H9 (cell line): ENCODE data around the gene TWSG1. TPM values are rescaled to one million over a fixed set of nuclear protein-coding genes. Genes with fewer than 3 reads are reported as not detected.

ENCODE experiments used
- DNase-seq: peaks from one replicate; pipeline ENCODE4 v3.0.0-alpha.2; 2017
- H2AFZ ChIP-seq: one replicate; pipeline ENCODE4 v1.6.1; 2013; ENCODE audit warnings: mild to moderate bottlenecking, low read length, control low read depth, moderate library complexity
- H2AK5ac ChIP-seq: 2 replicates; pipeline ENCODE4 v1.6.1; 2013; ENCODE audit warnings: low read length, control low read depth, mixed read lengths; ENCODE audit not compliant: insufficient read length
- H2BK120ac ChIP-seq: one replicate; pipeline ENCODE4 v1.6.1; 2013; ENCODE audit warnings: low read depth, mild to moderate bottlenecking, low read length, control low read depth, inconsistent platforms; ENCODE audit not compliant: poor library complexity, severe bottlenecking
- H2BK12ac ChIP-seq: 2 replicates; pipeline ENCODE4 v1.6.1; 2013; ENCODE audit warnings: low read length, control low read depth, mixed read lengths, low read depth; ENCODE audit not compliant: insufficient read length
- H2BK15ac ChIP-seq: 2 replicates; pipeline ENCODE4 v1.6.1; 2013; ENCODE audit warnings: low read depth, low read length, control low read depth
- H2BK20ac ChIP-seq: one replicate; pipeline ENCODE4 v1.6.1; 2013; ENCODE audit warnings: low read depth, mild to moderate bottlenecking, low read length, control low read depth, inconsistent platforms; ENCODE audit not compliant: poor library complexity, severe bottlenecking
- H2BK5ac ChIP-seq: 2 replicates; pipeline ENCODE4 v1.6.1; 2013; ENCODE audit warnings: low read length, control low read depth, mixed read lengths; ENCODE audit not compliant: insufficient read length
- H3K14ac ChIP-seq: 2 replicates; pipeline ENCODE4 v1.6.1; 2013; ENCODE audit warnings: low read length, control low read depth; ENCODE audit not compliant: insufficient read depth
- H3K18ac ChIP-seq: 2 replicates; pipeline ENCODE4 v1.6.1; 2013; ENCODE audit warnings: low read depth, mild to moderate bottlenecking, mixed read lengths, low read length, control low read depth; ENCODE audit not compliant: insufficient read length
- H3K23ac ChIP-seq: 2 replicates; pipeline ENCODE4 v1.6.1; 2013; ENCODE audit warnings: low read length, control low read depth, mixed read lengths, low read depth; ENCODE audit not compliant: insufficient read length
- H3K23me2 ChIP-seq: 2 replicates; pipeline ENCODE4 v1.6.1; 2013; ENCODE audit warnings: low read depth, mild to moderate bottlenecking, mixed read lengths, low read length, control low read depth; ENCODE audit not compliant: insufficient read length, poor library complexity, severe bottlenecking
- H3K27ac ChIP-seq: 2 replicates; pipeline ENCODE4 v1.5.1; 2013; ENCODE audit warnings: low read length, control low read depth, mixed read lengths, low read depth; ENCODE audit not compliant: insufficient read length
- H3K27me3 ChIP-seq: 2 replicates; pipeline ENCODE4 v1.6.1; 2013; ENCODE audit warnings: low read length, control low read depth, inconsistent platforms; ENCODE audit not compliant: insufficient read depth
- H3K4ac ChIP-seq: 2 replicates; pipeline ENCODE4 v1.6.1; 2013; ENCODE audit warnings: low read depth, mild to moderate bottlenecking, control low read depth, inconsistent platforms, low read length, moderate library complexity
- H3K4me1 ChIP-seq: 2 replicates; pipeline ENCODE4 v1.6.1; 2013; ENCODE audit warnings: low read length, control low read depth, inconsistent platforms; ENCODE audit not compliant: insufficient read depth
- H3K4me2 ChIP-seq: 2 replicates; pipeline ENCODE4 v1.6.1; 2013; ENCODE audit warnings: low read length, control low read depth, mixed read lengths; ENCODE audit not compliant: insufficient read length, insufficient read depth
- H3K56ac ChIP-seq: 2 replicates; pipeline ENCODE4 v1.6.1; 2013; ENCODE audit warnings: low read depth, mild to moderate bottlenecking, mixed read lengths, low read length, control low read depth; ENCODE audit not compliant: insufficient read length
- H3K79me1 ChIP-seq: 2 replicates; pipeline ENCODE4 v1.6.1; 2013; ENCODE audit warnings: low read depth, mild to moderate bottlenecking, moderate library complexity, low read length, control low read depth, inconsistent platforms; ENCODE audit not compliant: insufficient read depth, poor library complexity, severe bottlenecking
- H3K79me2 ChIP-seq: 2 replicates; pipeline ENCODE4 v1.6.1; 2013; ENCODE audit warnings: low read length, control low read depth, inconsistent platforms; ENCODE audit not compliant: insufficient read depth
- H3K9ac ChIP-seq: 2 replicates; pipeline ENCODE4 v1.6.1; 2013; ENCODE audit warnings: low read length, control low read depth, mixed read lengths; ENCODE audit not compliant: insufficient read length; ENCODE audit errors: extremely low read depth
- H3K9me3 ChIP-seq: one replicate; pipeline ENCODE4 v1.6.1; 2013; ENCODE audit warnings: low read depth, low read length, inconsistent platforms; ENCODE audit not compliant: control insufficient read depth
- H3T11ph ChIP-seq: one replicate; pipeline ENCODE4 v1.6.1; 2013; ENCODE audit warnings: mild to moderate bottlenecking, low read length, control low read depth, inconsistent platforms
- H4K20me1 ChIP-seq: one replicate; pipeline ENCODE4 v1.6.1; 2013; ENCODE audit not compliant: control insufficient read depth, insufficient read length, insufficient read depth
- H4K5ac ChIP-seq: 2 replicates; pipeline ENCODE4 v1.6.1; 2013; ENCODE audit warnings: low read depth, mild to moderate bottlenecking, mixed read lengths, low read length, control low read depth; ENCODE audit not compliant: insufficient read length
- H4K8ac ChIP-seq: replicated peaks from 2 replicates; pipeline ENCODE4 v1.6.1; 2013; ENCODE audit warnings: low read length, control low read depth, mixed read lengths, low read depth; ENCODE audit not compliant: insufficient read length
- H4K91ac ChIP-seq: 2 replicates; pipeline ENCODE4 v1.6.1; 2013; ENCODE audit warnings: low read depth, mild to moderate bottlenecking, moderate library complexity, mixed read lengths, low read length, control low read depth; ENCODE audit not compliant: insufficient read length
- H3K27ac Mint-ChIP-seq, 3 experiments: 2 replicates in 2 of 3; 3 replicates in 1 of 3; pipeline ENCODE4 v1.8.0; 2020 to 2021; ENCODE audit warnings: mixed read lengths in 3 of 3, mild to moderate bottlenecking in 1 of 3, moderate library complexity in 1 of 3
- H3K27me3 Mint-ChIP-seq: 2 replicates; pipeline ENCODE4 v1.8.0; 2021; ENCODE audit warnings: low read depth, mild to moderate bottlenecking, moderate library complexity, mixed read lengths
- H3K36me3 Mint-ChIP-seq, 3 experiments: 2 replicates in 2 of 3; 3 replicates in 1 of 3; pipeline ENCODE4 v1.8.0; 2020 to 2021; ENCODE audit warnings: low read depth in 3 of 3, mixed read lengths in 3 of 3; ENCODE audit not compliant: insufficient read depth in 1 of 3
- H3K4me1 Mint-ChIP-seq, 2 experiments: 2 replicates each; pipeline ENCODE4 v1.8.0; 2020; ENCODE audit warnings: mixed read lengths in 2 of 2
- H3K4me3 Mint-ChIP-seq, 2 experiments: 2 replicates in 1 of 2; 3 replicates in 1 of 2; pipeline ENCODE4 v1.8.0; 2020 to 2021; ENCODE audit warnings: mild to moderate bottlenecking in 2 of 2, mixed read lengths in 2 of 2, moderate library complexity in 1 of 2
- H3K9me3 Mint-ChIP-seq, 2 experiments: 2 replicates in 1 of 2; 3 replicates in 1 of 2; pipeline ENCODE4 v1.8.0; 2020; ENCODE audit warnings: mild to moderate bottlenecking in 2 of 2, mixed read lengths in 2 of 2, moderate library complexity in 1 of 2
- CTCF ChIP-seq: fragments of 200-600 bp; sonication (generic); conservative IDR thresholded peaks from 3 replicates; pipeline ENCODE4 v1.8.0; 2021; ENCODE audit warnings: antibody characterized with exemption, mild to moderate bottlenecking
- WGBS: extraction: QIAGEN DNeasy Blood & Tissue Kit; methylation state at CpG from one replicate; pipeline ENCODE4 v1.1.7; 2013; ENCODE audit warnings: missing lambda C conversion rate, low lambda C conversion rate, mixed read lengths; ENCODE audit not compliant: insufficient read length; ENCODE audit errors: extremely low coverage; 5-methylcytosine and 5-hydroxymethylcytosine counted together
- total RNA-seq: library from RNA; stranded (reverse); gene quantifications from 2 replicates; pipeline ENCODE4 v1.2.1, GENCODE V29; 2021

Gene TWSG1
- total RNA-seq, 1 experiment from 2014 or later, result 25.7 TPM

GRCh38 chr18:9285604-9286003 is 49.0 kb upstream of the TWSG1 start:
- H4K91ac ChIP-seq, result no peak overlapping the region
- no CpG with 5 or more reads among the region's 2 CpGs for WGBS
- no peak overlapping the region for H2BK120ac ChIP-seq
- no peak overlapping the region for H3K14ac ChIP-seq
- no peak overlapping the region for H3K4me2 ChIP-seq
- H3K4me1 ChIP-seq, result no peaks in the 10 kb centered on the region
- no peak overlapping the region for H2AFZ ChIP-seq
- no peak for DNase-seq
- H3K4ac ChIP-seq, result no peak overlapping the region
- no peak overlapping the region for H4K5ac ChIP-seq
- Mint-ChIP-seq H3K27me3 (no peaks in the 10 kb centered on the region), H3K9me3 (peaks cover 9 to 11% of the 10 kb centered on the region in 2 experiments; a peak in 4 of 5 replicates), H3K4me3 (no peak overlapping the region), H3K27ac (no peak overlapping the region), H3K4me1 (peaks cover 5 to 6% of the 10 kb centered on the region in 2 experiments), H3K36me3 (peaks cover 5 to 15% (median 10%) of the 10 kb centered on the region in 3 experiments)
- no peak overlapping the region for H2BK12ac ChIP-seq
- no peak overlapping the region for H2BK5ac ChIP-seq
- H2BK15ac ChIP-seq, result no peak overlapping the region
- H3K9ac ChIP-seq, result no peak overlapping the region
- no peaks in the 10 kb centered on the region for H3K79me2 ChIP-seq
- H2AK5ac ChIP-seq, result no peak overlapping the region
- TF ChIP-seq CTCF, result no peak
- no peak overlapping the region for H4K8ac ChIP-seq
- no peaks in the 10 kb centered on the region for H3K23me2 ChIP-seq
- no peak overlapping the region for H3K27ac ChIP-seq
- no peaks in the 10 kb centered on the region for H3K79me1 ChIP-seq
- no peak overlapping the region for H3K23ac ChIP-seq
- no peak overlapping the region for H3K56ac ChIP-seq
- H2BK20ac ChIP-seq, result no peak overlapping the region
- H4K20me1 ChIP-seq, result no peaks in the 10 kb centered on the region
- H3K18ac ChIP-seq, result no peak overlapping the region
- H3K9me3 ChIP-seq, result no peaks in the 10 kb centered on the region
- no peaks in the 10 kb centered on the region for H3K27me3 ChIP-seq
- H3T11ph ChIP-seq, result no peak overlapping the region
